A673 (cell line): ENCODE measurements around the gene ENOX2. TPM values are rescaled to one million over a fixed set of nuclear protein-coding genes. Genes with fewer than 3 reads are reported as not detected.

ENCODE experiments used
- BruUV-seq: library from RNA; stranded (reverse); fragments of 400-500 nt; replicated peaks from 2 replicates; lab custom pipeline; 2021; lab: Mats Ljungman, UMichigan
- CTCF ChIA-PET: fragments of 300-600 bp; sonication (Branson Sonifier 250); formaldehyde crosslinking; loops from one replicate; lab custom pipeline; 2022; ENCODE audit warnings: antibody characterized with exemption; lab: Charles Lee
- POLR2A ChIA-PET: fragments of 300-600 bp; sonication (Branson Sonifier 250); formaldehyde crosslinking; loops from one replicate; lab custom pipeline; 2022; ENCODE audit warnings: antibody characterized with exemption; ENCODE audit not compliant: low non-redundant PET; lab: Charles Lee
- DNase-seq: peaks from one replicate; pipeline ENCODE4 v3.0.0-alpha.2; 2015; ENCODE audit warnings: low spot score
- H3K27ac ChIP-seq: fragments of 200-600 bp; sonication (generic); 2 replicates; pipeline ENCODE4 v1.5.1; 2016; ENCODE audit warnings: mixed run types, low read depth, mild to moderate bottlenecking, mixed read lengths, antibody characterized with exemption, low read length; ENCODE audit not compliant: poor library complexity, severe bottlenecking
- H3K27me3 ChIP-seq: fragments of 200-600 bp; sonication (generic); replicated peaks from 2 replicates; pipeline ENCODE4 v1.6.1; 2017; ENCODE audit warnings: mixed run types, low read depth, mild to moderate bottlenecking, mixed read lengths, antibody characterized with exemption, low read length; ENCODE audit not compliant: insufficient read depth, poor library complexity
- H3K36me3 ChIP-seq: fragments of 200-600 bp; sonication (generic); 2 replicates; pipeline ENCODE4 v1.6.1; 2016; ENCODE audit warnings: mixed run types, mild to moderate bottlenecking, mixed read lengths, antibody characterized with exemption, low read length; ENCODE audit not compliant: insufficient read depth, poor library complexity, severe bottlenecking
- H3K4me1 ChIP-seq: fragments of 200-600 bp; sonication (generic); 2 replicates; pipeline ENCODE4 v1.6.1; 2017; ENCODE audit warnings: mixed run types, mild to moderate bottlenecking, mixed read lengths, antibody characterized with exemption, low read length; ENCODE audit not compliant: insufficient read depth, poor library complexity, severe bottlenecking
- H3K4me3 ChIP-seq: fragments of 200-600 bp; sonication (generic); 2 replicates; pipeline ENCODE4 v1.5.1; 2016; ENCODE audit warnings: low read depth, mixed run types, mild to moderate bottlenecking, mixed read lengths, low read length; ENCODE audit not compliant: poor library complexity, severe bottlenecking
- H3K9me3 ChIP-seq: fragments of 200-600 bp; sonication (generic); 2 replicates; pipeline ENCODE4 v1.6.1; 2016; ENCODE audit warnings: mixed run types, low read depth, mild to moderate bottlenecking, mixed read lengths, antibody characterized with exemption, low read length; ENCODE audit not compliant: poor library complexity, severe bottlenecking
- EZH2 ChIP-seq: fragments of 200-600 bp; sonication (generic); IDR thresholded peaks from 2 replicates; pipeline ENCODE4 v1.6.1; 2017; ENCODE audit warnings: borderline replicate concordance, low read depth, mild to moderate bottlenecking, mixed read lengths, antibody characterized with exemption, low read length; ENCODE audit not compliant: poor library complexity, severe bottlenecking
- intact Hi-C: fragments of 100-400 bp; cut with micrococcal nuclease; formaldehyde crosslinking; loops from one replicate; pipeline ENCODE4 v1.10.0; 2022; ENCODE audit not compliant: unreplicated experiment
- total RNA-seq: library from RNA; stranded (reverse); gene quantifications from 2 replicates; pipeline ENCODE4 v1.2.3, GENCODE V29; 2021
- TF ChIP-seq, protein P1 (sequence below): fragments of 300-800, 200-600 bp; sonication (generic); conservative IDR thresholded peaks from 2 replicates; pipeline ENCODE4 v1.5.1; 2017; ENCODE audit warnings: low read depth, mild to moderate bottlenecking, antibody characterized with exemption, low read length, moderate library complexity, mixed read lengths

ENOX2 gene
- total RNA-seq, 1 experiment from 2014 or later = 12.9 TPM

DNA sequence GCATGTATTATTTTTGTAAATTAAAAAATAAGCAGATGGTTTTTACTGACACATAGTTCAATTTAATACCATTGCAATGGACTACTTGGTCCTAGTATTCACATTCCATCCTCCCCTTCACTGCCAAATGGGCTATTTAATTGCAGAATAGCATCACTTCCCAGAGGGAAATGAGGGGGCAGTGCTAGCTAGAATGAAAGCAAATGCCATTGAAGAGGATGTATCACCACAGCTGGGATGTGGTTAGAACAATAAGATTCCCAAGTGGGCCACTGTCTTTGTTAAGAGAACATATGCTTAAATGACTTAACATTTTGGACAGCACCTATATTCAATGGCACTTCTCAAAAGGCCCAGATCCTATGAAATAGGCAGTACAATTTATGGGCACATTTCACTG, 276.5 kb downstream of the ENOX2 start:
- ChIA-PET CTCF (no interaction called here), POLR2A (no interaction called here)
- no peak for DNase-seq
- TF ChIP-seq, protein P1, sequence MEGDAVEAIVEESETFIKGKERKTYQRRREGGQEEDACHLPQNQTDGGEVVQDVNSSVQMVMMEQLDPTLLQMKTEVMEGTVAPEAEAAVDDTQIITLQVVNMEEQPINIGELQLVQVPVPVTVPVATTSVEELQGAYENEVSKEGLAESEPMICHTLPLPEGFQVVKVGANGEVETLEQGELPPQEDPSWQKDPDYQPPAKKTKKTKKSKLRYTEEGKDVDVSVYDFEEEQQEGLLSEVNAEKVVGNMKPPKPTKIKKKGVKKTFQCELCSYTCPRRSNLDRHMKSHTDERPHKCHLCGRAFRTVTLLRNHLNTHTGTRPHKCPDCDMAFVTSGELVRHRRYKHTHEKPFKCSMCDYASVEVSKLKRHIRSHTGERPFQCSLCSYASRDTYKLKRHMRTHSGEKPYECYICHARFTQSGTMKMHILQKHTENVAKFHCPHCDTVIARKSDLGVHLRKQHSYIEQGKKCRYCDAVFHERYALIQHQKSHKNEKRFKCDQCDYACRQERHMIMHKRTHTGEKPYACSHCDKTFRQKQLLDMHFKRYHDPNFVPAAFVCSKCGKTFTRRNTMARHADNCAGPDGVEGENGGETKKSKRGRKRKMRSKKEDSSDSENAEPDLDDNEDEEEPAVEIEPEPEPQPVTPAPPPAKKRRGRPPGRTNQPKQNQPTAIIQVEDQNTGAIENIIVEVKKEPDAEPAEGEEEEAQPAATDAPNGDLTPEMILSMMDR = no peak
- no peak for TF ChIP-seq EZH2
- intact Hi-C loops = no loop called here
- H3K4me1 ChIP-seq = no peaks in the 10 kb centered on the region
- no peak overlapping the region for H3K4me3 ChIP-seq
- BruUV-seq = no TSS peak
- no peaks in the 10 kb centered on the region for H3K27me3 ChIP-seq
- no peak overlapping the region for H3K27ac ChIP-seq
- H3K9me3 ChIP-seq = no peaks in the 10 kb centered on the region
- H3K36me3 ChIP-seq = no peaks in the 10 kb centered on the region

DNA sequence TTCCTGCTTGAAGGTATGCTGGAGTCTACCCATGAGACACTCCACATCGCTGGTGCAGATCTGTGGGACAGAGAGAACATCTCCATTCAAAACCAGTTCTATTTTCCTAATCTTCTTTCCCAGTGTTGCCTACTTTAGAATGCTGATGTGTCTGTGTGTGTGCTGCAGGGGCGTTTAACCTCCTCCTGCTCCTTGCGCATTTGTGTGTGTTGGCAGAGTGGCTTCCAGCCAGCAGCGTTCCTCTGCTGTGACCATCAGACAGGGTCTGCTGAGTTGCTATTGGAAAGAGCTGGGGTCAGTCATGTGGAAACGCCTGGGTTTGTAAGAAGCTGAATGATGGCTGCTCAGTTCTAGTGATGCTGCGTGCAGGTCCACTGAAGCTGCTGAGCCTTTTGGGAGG, 277.6 kb downstream of the ENOX2 start:
- CTCF ChIA-PET = no interaction called here
- Histone ChIP-seq H3K9me3 (no peaks in the 10 kb centered on the region), H3K27me3 (no peaks in the 10 kb centered on the region), H3K4me3 (no peak overlapping the region), H3K36me3 (no peaks in the 10 kb centered on the region), H3K4me1 (no peaks in the 10 kb centered on the region), H3K27ac (no peak overlapping the region)
- TF ChIP-seq EZH2 = no peak
- TF ChIP-seq, protein P1 = no peak
- BruUV-seq = no TSS peak
- intact Hi-C loops = no loop called here
- POLR2A ChIA-PET = no interaction called here
- DNase-seq = no peak

DNA sequence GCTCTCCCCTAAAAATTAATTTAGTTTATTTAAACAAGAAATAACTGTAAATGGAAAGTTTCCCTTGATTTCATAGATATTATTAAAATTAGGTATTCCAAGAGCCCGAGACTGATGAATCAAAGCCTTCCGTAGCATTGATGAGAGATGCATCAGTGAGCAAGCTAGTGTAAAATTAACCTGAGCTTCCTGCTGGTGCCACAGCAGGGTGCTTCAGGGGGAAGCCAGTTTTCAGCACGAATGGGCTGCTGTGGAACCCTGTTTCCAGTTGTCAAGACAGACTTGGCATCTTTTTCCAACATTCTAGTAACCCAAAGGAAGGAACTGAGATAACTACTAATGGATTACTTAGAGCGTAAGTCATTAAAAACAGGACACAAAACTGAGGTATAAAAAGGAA, 279.5 kb downstream of the ENOX2 start:
- H3K27me3 ChIP-seq = no peaks in the 10 kb centered on the region
- no peak overlapping the region for H3K4me3 ChIP-seq
- TF ChIP-seq EZH2 = no peak
- TF ChIP-seq, protein P1 = no peak
- DNase-seq = no peak
- H3K36me3 ChIP-seq = no peaks in the 10 kb centered on the region
- intact Hi-C loops = no loop called here
- ChIA-PET CTCF (no interaction called here), POLR2A (no interaction called here)
- no peaks in the 10 kb centered on the region for H3K4me1 ChIP-seq
- BruUV-seq = no TSS peak
- no peaks in the 10 kb centered on the region for H3K9me3 ChIP-seq
- H3K27ac ChIP-seq = no peak overlapping the region
